MM.1S (cell line): ENCODE results near the gene SLC25A1.

ENCODE experiments used
- DNase-seq: peaks from one replicate; pipeline ENCODE4 v3.0.0-alpha.2; 2015
- H2AFZ ChIP-seq: fragments of 300-600 bp; sonication (generic); 2 replicates; pipeline ENCODE4 v1.6.0; 2016; ENCODE audit warnings: antibody characterized with exemption, low read length
- H3F3A ChIP-seq: fragments of 300-600 bp; sonication (generic); 2 replicates; pipeline ENCODE4 v1.6.1; 2016; ENCODE audit warnings: mild to moderate bottlenecking, antibody characterized with exemption, low read length, moderate library complexity, mixed read lengths; ENCODE audit not compliant: insufficient read depth
- H3K27ac ChIP-seq: fragments of 300-600 bp; sonication (generic); 2 replicates; pipeline ENCODE4 v1.5.1; 2016; ENCODE audit warnings: mild to moderate bottlenecking, low read length
- H3K27me3 ChIP-seq: fragments of 300-600 bp; sonication (generic); replicated peaks from 2 replicates; pipeline ENCODE4 v1.6.0; 2016; ENCODE audit warnings: low read length; ENCODE audit not compliant: insufficient read depth
- H3K36me3 ChIP-seq: fragments of 300-600 bp; sonication (generic); replicated peaks from 2 replicates; pipeline ENCODE4 v1.6.1; 2016; ENCODE audit warnings: mild to moderate bottlenecking, low read length, mixed read lengths; ENCODE audit not compliant: insufficient read depth
- H3K4me1 ChIP-seq: fragments of 300-600 bp; sonication (generic); 2 replicates; pipeline ENCODE4 v1.6.1; 2016; ENCODE audit warnings: low read length, mixed read lengths
- H3K4me2 ChIP-seq: fragments of 300-600 bp; sonication (generic); 2 replicates; pipeline ENCODE4 v1.6.0; 2016; ENCODE audit warnings: low read depth, low read length
- H3K4me3 ChIP-seq: fragments of 300-600 bp; sonication (generic); 2 replicates; pipeline ENCODE4 v1.5.1; 2016; ENCODE audit warnings: low read length, mixed read lengths
- H3K79me2 ChIP-seq: fragments of 300-600 bp; sonication (generic); 2 replicates; pipeline ENCODE4 v1.6.1; 2016; ENCODE audit warnings: mixed run types, low read length, mixed read lengths
- H3K9ac ChIP-seq: fragments of 300-600 bp; sonication (generic); 2 replicates; pipeline ENCODE4 v1.6.1; 2016; ENCODE audit warnings: low read length, mixed read lengths
- H3K9me2 ChIP-seq: fragments of 300-600 bp; sonication (generic); replicated peaks from 2 replicates; pipeline ENCODE4 v1.6.1; 2016; ENCODE audit warnings: mild to moderate bottlenecking, low read length, mixed read lengths; ENCODE audit not compliant: insufficient read depth
- H3K9me3 ChIP-seq: fragments of 300-600 bp; sonication (generic); replicated peaks from 2 replicates; pipeline ENCODE4 v1.6.1; 2016; ENCODE audit warnings: mild to moderate bottlenecking, low read length, mixed read lengths; ENCODE audit not compliant: insufficient read depth
- H4K20me1 ChIP-seq: fragments of 300-600 bp; sonication (generic); 2 replicates; pipeline ENCODE4 v1.6.1; 2016; ENCODE audit warnings: mild to moderate bottlenecking, low read length, moderate library complexity, mixed read lengths; ENCODE audit not compliant: insufficient read depth
- CTCF ChIP-seq: fragments of 300-600 bp; sonication (generic); IDR thresholded peaks from 2 replicates; pipeline ENCODE4 v1.5.1; 2016; ENCODE audit warnings: antibody characterized with exemption, low read length, mixed read lengths
- EZH2 ChIP-seq: fragments of 300-600 bp; sonication (generic); optimal IDR thresholded peaks from 2 replicates; pipeline ENCODE3; 2017; ENCODE audit warnings: low read depth, mild to moderate bottlenecking, antibody characterized with exemption, low read length, mixed read lengths
- EZH2phosphoT487 ChIP-seq: fragments of 300-600 bp; sonication (generic); IDR thresholded peaks from 2 replicates; pipeline ENCODE4 v1.6.1; 2018; ENCODE audit warnings: antibody characterized with exemption, low read length

The SLC25A1 gene

GRCh38 chr22:19169947-19170318 is 8.6 kb downstream of the SLC25A1 start:
- Histone ChIP-seq H3K4me3 (no peak overlapping the region), H3K4me2 (no peak overlapping the region), H3F3A (no peaks in the 10 kb centered on the region), H3K9me2 (no peaks in the 10 kb centered on the region), H4K20me1 (no peaks in the 10 kb centered on the region), H3K79me2 (peaks cover 29% of the 10 kb centered on the region), H3K9ac (no peak overlapping the region), H3K36me3 (no peaks in the 10 kb centered on the region), H3K4me1 (peaks cover 11% of the 10 kb centered on the region; the same call in 1 of the 2 replicates), H3K27me3 (peaks cover 53% of the 10 kb centered on the region), H3K9me3 (no peaks in the 10 kb centered on the region), H3K27ac (no peak overlapping the region), H2AFZ (no peak overlapping the region)
- DNase-seq, result no peak
- TF ChIP-seq EZH2phosphoT487 (no peak), EZH2 (no peak), CTCF (no peak)

- no peak overlapping the region for H3K9ac ChIP-seq
These were observed 9.3 kb downstream of the SLC25A1 start for GRCh38 chr22:19169002-19169946.

GRCh38 chr22:19168088-19168890 is 10.2 kb downstream of the SLC25A1 start:
- Histone ChIP-seq H3K4me1 (peaks cover 11% of the 10 kb centered on the region; the same call in 1 of the 2 replicates), H4K20me1 (no peaks in the 10 kb centered on the region), H3K79me2 (peaks cover 23% of the 10 kb centered on the region), H3K4me3 (no peak overlapping the region), H3K27ac (no peak overlapping the region), H3K4me2 (no peak overlapping the region), H3F3A (no peaks in the 10 kb centered on the region), H3K9ac (no peak overlapping the region), H2AFZ (no peak overlapping the region), H3K9me3 (no peaks in the 10 kb centered on the region), H3K27me3 (peaks cover 56% of the 10 kb centered on the region), H3K9me2 (no peaks in the 10 kb centered on the region), H3K36me3 (no peaks in the 10 kb centered on the region)
- no peak for DNase-seq
- TF ChIP-seq CTCF (peak; percentile 10), EZH2 (no peak), EZH2phosphoT487 (no peak)

More at GRCh38 chr22:19169002-19169946, 9.3 kb downstream of the SLC25A1 start:
- Histone ChIP-seq H4K20me1 (no peaks in the 10 kb centered on the region), H3F3A (no peaks in the 10 kb centered on the region), H3K4me1 (peaks cover 11% of the 10 kb centered on the region; the same call in 1 of the 2 replicates), H2AFZ (no peak overlapping the region), H3K9me2 (no peaks in the 10 kb centered on the region), H3K79me2 (peaks cover 29% of the 10 kb centered on the region), H3K4me2 (no peak overlapping the region), H3K27ac (no peak overlapping the region), H3K4me3 (no peak overlapping the region), H3K36me3 (no peaks in the 10 kb centered on the region), H3K27me3 (peaks cover 53% of the 10 kb centered on the region), H3K9me3 (no peaks in the 10 kb centered on the region)
- no peak for DNase-seq
- no peak for TF ChIP-seq CTCF
- TF ChIP-seq EZH2phosphoT487, result peak; percentile 23; the same call in 1 of the 2 replicates
- TF ChIP-seq EZH2, result peak; percentile 84
